Left ventricle myocardium inferior (tissue), 1 donor: ENCODE results near the gene INIP. TPM values are rescaled to one million over a fixed set of nuclear protein-coding genes. Genes with fewer than 3 reads are reported as not detected.

ENCODE experiments used
- DNase-seq: peaks from one replicate; pipeline ENCODE4 v3.0.0-alpha.2; 2020
- H3K27ac ChIP-seq: fragments of 200-600 bp; replicated peaks from 2 replicates; pipeline ENCODE4 v1.8.0; 2021
- H3K27me3 ChIP-seq: fragments of 200-600 bp; 2 replicates; pipeline ENCODE4 v1.8.0; 2021; ENCODE audit warnings: low read depth
- H3K36me3 ChIP-seq: fragments of 200-600 bp; 2 replicates; pipeline ENCODE4 v1.8.0; 2021
- H3K4me1 ChIP-seq: fragments of 200-600 bp; 2 replicates; pipeline ENCODE4 v1.8.0; 2021
- H3K4me3 ChIP-seq: fragments of 200-600 bp; 2 replicates; pipeline ENCODE4 v1.8.0; 2021; ENCODE audit warnings: mild to moderate bottlenecking, moderate library complexity
- H3K9me3 ChIP-seq: fragments of 200-600 bp; replicated peaks from 2 replicates; pipeline ENCODE4 v1.8.0; 2021
- intact Hi-C: fragments of 100-400 bp; cut with micrococcal nuclease; formaldehyde crosslinking; loops from one replicate; pipeline ENCODE4 v1.11.0; 2022
- total RNA-seq: library from RNA; stranded (reverse); fragmentation: NEBNext Ultra II Directional; extraction: Animal tissue kit (Norgen Biotek cat#: 25700); gene quantifications from one replicate; pipeline ENCODE4 v1.2.1, GENCODE V29; 2021
- TF ChIP-seq, protein P1 (sequence below): fragments of 200-600 bp; IDR thresholded peaks from 2 replicates; pipeline ENCODE4 v1.8.0; 2021; ENCODE audit warnings: antibody characterized with exemption, mild to moderate bottlenecking, borderline replicate concordance
- donor health status: DM: no; HTN: yes; CAD: no; lungs with severe emphysema.

INIP gene
- total RNA-seq, 1 donor from 2014 or later, result 15.2 TPM

DNA sequence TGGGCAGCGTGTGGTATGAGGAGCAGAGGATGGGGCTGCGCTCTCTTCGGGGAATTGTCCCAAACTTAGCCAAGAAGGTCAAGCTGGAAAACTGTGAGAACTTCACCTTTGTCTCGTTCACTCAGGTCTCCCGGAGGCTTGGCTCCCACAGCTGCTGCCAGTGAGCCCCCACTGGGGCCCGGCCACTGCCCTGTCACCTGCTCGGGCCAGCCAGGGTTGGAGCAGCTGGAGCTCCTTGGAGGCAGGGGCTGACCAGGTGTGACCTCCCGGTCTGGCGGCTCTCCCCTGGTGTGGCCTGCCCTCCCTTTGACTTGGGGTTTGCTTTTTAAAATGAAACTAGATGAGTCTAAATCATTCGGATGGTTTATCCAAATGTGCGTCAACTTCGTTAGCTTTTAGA lies 58.0 kb downstream of the INIP start:
- Histone ChIP-seq H3K4me3 (no peak overlapping the region), H3K4me1 (no peaks in the 10 kb centered on the region), H3K27me3 (no peaks in the 10 kb centered on the region), H3K9me3 (no peaks in the 10 kb centered on the region), H3K36me3 (peaks cover 10% of the 10 kb centered on the region), H3K27ac (no peak overlapping the region)
- no peak for DNase-seq
- TF ChIP-seq, protein P1, sequence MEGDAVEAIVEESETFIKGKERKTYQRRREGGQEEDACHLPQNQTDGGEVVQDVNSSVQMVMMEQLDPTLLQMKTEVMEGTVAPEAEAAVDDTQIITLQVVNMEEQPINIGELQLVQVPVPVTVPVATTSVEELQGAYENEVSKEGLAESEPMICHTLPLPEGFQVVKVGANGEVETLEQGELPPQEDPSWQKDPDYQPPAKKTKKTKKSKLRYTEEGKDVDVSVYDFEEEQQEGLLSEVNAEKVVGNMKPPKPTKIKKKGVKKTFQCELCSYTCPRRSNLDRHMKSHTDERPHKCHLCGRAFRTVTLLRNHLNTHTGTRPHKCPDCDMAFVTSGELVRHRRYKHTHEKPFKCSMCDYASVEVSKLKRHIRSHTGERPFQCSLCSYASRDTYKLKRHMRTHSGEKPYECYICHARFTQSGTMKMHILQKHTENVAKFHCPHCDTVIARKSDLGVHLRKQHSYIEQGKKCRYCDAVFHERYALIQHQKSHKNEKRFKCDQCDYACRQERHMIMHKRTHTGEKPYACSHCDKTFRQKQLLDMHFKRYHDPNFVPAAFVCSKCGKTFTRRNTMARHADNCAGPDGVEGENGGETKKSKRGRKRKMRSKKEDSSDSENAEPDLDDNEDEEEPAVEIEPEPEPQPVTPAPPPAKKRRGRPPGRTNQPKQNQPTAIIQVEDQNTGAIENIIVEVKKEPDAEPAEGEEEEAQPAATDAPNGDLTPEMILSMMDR, result no peak
- intact Hi-C loops, result no loop called here

DNA sequence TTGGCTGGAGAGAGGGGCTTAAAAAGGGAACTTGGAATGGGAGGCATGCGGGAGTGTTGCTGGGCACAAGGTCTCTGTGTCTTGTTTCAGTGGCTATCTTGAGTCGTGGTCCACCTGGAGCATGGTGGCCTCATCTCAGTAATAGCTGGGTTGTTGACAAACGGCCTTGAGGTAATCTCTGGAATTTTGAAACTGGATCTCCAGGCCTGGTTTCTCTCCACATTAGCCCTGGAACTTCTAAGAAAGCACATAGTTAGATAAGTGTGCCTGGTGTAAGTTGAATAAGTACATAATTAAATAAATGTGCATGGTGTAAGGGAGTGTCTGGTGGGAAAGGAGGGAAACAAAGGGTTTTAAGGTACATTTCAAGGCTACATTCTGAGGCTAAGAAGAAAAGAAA lies 62.2 kb downstream of the INIP start:
- TF ChIP-seq, protein P1, result no peak
- no peak for DNase-seq
- Histone ChIP-seq H3K9me3 (no peaks in the 10 kb centered on the region), H3K4me1 (no peaks in the 10 kb centered on the region), H3K27me3 (no peaks in the 10 kb centered on the region), H3K36me3 (peaks cover 10% of the 10 kb centered on the region), H3K27ac (no peak overlapping the region), H3K4me3 (no peak overlapping the region)
- intact Hi-C loops, result no loop called here

DNA sequence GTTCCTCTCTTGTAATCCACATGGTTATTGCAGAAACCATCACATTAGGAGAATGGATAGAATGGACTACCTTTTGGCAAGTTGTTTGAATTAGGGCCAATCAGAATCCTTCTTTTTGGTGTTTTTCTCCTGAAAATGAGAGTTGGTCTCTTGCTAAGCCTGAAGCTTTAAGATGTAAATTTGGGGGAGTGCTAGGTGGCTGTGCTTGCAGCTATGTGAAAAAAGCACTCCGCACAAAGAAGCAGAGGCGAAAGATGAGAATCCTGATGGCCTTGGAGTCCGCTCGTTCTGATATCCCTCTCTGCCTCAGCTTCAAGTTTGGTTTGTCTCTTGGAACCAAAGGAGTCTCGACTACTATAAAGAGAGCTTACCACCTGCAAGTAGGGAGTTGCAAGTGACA lies 63.6 kb downstream of the INIP start:
- TF ChIP-seq, protein P1, result no peak
- intact Hi-C loops, result no loop called here
- peaks cover 11% of the 10 kb centered on the region for H3K9me3 ChIP-seq

DNA sequence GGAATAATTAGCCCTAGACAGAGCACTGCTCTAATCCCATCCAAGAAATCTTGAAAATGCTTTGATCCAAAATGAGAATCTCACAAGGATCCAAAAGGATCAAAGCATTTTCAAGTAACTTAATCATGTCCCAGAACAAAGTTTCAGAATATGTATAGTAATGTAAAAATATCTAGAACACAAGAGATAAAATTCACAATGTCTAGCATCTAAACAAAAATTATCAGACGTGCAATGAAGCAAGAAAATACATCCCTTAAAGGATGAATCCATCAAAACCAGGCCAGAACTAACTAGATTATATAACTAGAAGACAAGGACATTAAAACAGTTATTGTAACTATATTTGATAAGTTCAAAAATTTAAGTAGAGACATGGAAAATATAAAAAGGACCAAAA lies 69.3 kb downstream of the INIP start:
- TF ChIP-seq, protein P1, result no peak
- Histone ChIP-seq H3K27ac (no peak overlapping the region), H3K4me1 (no peaks in the 10 kb centered on the region), H3K4me3 (no peak overlapping the region), H3K36me3 (peaks cover 11% of the 10 kb centered on the region), H3K9me3 (peaks cover 28% of the 10 kb centered on the region), H3K27me3 (no peaks in the 10 kb centered on the region)
- intact Hi-C loops, result no loop called here
- DNase-seq, result no peak

More for the DNA sequence above, 63.6 kb downstream of the INIP start:
- Histone ChIP-seq H3K4me3 (no peak overlapping the region), H3K27me3 (no peaks in the 10 kb centered on the region), H3K4me1 (no peaks in the 10 kb centered on the region), H3K36me3 (peaks cover 3% of the 10 kb centered on the region), H3K27ac (no peak overlapping the region)
- DNase-seq, result no peak

GRCh38 chr9:112647596-112647995 lies 70.3 kb downstream of the INIP start:
- Histone ChIP-seq H3K4me1 (peaks cover 1% of the 10 kb centered on the region), H3K27ac (no peak overlapping the region), H3K4me3 (no peak overlapping the region), H3K27me3 (no peaks in the 10 kb centered on the region), H3K9me3 (peaks cover 28% of the 10 kb centered on the region), H3K36me3 (peaks cover 11% of the 10 kb centered on the region)
- intact Hi-C loops, result no loop called here
- TF ChIP-seq, protein P1, result no peak
- no peak for DNase-seq

DNA sequence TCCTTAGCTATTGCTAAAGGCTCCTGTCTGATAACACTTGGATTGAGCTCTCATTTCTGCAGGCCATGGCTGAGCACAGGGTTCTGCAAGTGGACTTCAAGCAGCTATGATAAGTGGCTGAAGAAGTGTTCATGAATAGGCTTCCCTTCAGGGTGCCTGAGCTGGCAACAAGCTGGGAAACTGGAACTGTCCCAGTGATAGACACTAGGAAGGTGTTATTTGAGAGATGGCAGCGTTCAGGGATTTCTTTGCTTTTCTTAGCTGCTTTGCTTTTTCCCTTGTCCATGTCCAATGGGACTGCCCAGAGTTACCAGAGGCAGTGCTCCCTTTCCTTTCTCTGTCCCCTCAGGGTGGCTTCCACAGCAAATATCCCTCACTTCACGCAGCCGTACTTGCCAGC lies 75.8 kb downstream of the INIP start:
- intact Hi-C loops, result no loop called here
- DNase-seq, result no peak
- peaks cover 18% of the 10 kb centered on the region for H3K9me3 ChIP-seq

More for the DNA sequence above, 75.8 kb downstream of the INIP start:
- H3K27me3 ChIP-seq, result no peaks in the 10 kb centered on the region
- TF ChIP-seq, protein P1, result no peak
- H3K36me3 ChIP-seq, result no peaks in the 10 kb centered on the region
- H3K4me3 ChIP-seq, result no peak overlapping the region
- H3K4me1 ChIP-seq, result peaks cover 9% of the 10 kb centered on the region
- H3K27ac ChIP-seq, result no peak overlapping the region
